CMK (cell line): ENCODE measurements around the gene PPFIA4.

ENCODE experiments used
- DNase-seq: peaks from one replicate; pipeline ENCODE4 v3.0.0-alpha.2; 2010; ENCODE audit warnings: low read depth

The PPFIA4 gene

DNA sequence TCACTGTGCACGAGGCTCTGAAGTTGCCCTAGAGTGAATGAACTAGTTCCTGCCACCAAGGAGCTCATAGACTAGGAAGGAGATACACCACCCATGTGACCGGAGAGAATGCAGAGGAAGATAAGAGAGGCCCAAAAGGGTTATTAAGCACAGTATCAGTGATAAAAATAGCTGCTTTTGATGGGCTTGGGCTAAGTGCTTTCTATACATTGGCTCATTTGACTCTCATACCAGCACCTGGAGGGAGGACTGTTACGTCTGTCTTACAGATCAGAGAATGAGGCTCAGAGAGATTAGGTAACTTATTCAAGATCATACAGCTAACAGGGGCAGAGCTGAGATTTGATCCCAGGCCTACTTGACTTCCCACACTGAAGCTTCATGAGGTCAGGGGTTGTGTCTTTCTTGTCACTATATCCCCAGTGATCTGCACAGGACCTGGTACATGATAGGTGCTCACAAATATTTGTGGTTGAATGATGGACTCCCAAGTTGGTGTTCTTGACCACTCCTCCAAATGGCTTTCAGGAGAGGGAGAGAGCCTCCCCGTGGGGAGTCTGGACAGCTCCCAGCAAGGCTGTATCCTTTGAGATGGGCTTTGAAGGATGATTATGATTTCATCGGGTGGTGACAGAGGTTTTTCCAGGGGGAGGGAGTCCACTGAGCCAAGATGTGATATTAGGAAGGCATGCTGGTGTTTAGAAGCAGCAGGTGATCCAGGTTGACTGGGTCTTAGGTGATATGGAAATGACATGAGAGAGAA, 14.4 kb downstream of the PPFIA4 start:
- DNase-seq: no peak

DNA sequence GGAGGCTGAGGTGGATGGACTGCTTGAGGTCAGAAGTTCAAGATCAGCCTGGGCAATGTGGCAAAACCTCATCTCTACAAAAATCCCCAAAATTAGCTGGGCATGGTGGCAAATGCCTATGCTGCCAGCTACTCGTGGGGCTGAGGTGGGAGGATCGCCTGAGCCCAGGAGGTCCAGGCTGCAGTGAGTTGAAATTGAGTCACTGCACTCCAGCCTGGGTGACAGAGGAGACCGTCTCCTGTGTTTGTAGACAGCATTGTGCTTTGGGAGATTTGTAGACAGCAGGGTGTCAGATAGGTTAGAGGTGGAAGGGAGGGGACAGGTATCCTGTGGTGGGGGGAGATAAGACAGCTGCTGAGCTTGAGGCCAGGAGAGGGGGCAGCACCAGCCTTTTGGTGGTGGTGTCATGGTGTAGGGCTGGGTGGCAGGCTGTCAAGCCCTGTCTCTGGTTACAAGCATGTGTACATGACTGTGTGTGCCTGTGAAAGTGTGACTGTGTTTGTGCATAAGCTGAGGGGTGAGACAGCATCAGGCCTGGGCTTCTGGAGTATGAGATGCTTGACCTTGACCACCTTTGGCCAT, 15.2 kb downstream of the PPFIA4 start:
- no peak for DNase-seq

DNA sequence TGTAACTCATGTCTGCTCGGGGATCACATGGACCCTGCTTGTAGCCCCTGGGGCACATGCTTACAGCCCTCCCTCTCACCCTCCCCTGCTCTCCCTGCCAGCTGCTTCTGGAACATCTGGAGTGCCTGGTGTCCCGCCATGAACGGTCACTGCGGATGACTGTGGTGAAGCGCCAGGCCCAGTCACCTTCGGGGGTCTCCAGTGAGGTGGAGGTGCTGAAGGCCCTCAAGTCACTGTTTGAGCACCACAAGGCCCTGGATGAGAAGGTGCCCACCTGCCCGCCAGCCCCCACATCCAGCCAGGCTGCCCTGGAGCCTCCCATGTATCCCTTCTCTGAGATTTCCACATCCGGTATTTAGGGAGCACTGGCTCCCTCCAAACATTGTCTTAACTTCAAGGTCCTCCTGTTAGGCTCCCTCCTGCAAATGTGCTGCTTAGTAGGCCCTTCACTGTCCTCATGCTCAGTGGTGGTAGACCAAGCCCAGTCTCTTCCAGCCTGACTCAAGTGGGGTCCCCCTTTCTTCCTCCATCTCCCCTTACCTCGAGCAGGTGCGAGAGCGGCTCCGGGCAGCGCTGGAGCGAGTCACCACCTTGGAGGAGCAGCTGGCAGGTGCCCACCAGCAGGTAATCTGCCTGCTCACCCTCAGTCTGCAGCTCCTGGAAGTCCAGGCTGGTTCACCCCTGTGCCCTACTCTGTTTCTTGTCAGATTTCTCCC, 17.7 kb downstream of the PPFIA4 start:
- DNase-seq: no peak

DNA sequence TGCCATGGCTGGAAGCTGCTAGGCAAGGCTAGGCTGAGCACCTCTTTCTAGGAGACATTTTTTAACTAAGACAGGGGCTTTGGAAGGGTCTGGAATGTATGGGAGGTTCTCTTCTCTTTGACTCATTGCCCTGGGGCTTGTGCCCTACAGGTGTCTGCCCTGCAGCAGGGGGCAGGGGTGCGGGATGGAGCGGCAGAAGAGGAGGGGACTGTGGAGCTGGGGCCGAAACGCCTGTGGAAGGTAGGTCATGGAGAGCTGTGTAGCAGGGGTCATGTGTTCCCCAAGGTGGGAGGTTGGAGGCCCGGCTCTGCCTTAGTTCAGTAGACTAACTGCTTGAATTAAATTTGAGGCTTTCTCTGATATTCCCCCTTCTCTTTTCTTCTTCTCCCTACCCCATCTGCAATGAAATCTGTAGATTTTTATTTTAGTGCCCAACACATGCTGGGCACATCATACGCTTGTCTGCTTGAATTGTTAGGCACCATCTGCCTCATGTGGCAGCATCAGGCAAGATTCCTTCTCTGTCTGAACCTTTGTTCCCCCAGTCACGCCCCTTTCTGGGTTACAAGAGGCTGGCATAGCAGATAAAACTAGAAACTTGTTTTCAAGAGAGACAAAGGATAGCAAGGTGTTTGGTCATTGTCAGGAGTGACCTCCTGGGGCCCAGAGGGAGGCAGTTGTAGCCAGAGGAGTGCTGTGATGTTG, 18.4 kb downstream of the PPFIA4 start:
- no peak for DNase-seq

DNA sequence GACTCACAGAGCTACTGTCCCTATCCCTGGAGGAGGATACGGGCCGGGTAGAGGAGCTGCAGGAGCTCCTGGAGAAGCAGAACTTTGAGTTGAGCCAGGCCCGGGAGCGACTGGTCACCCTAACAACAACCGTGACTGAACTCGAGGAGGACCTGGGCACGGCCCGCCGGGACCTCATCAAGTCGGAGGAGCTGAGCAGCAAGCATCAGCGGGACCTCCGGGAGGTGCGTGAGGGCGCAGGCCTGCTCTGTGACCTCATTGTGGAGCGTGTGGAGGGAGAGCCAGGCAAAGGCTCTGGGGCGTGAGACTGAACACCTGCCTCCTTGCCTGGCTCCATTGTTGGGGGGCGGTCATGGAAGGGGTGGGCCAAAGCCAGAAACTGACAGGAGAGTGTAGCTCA, 19.0 kb downstream of the PPFIA4 start:
- no peak for DNase-seq

DNA sequence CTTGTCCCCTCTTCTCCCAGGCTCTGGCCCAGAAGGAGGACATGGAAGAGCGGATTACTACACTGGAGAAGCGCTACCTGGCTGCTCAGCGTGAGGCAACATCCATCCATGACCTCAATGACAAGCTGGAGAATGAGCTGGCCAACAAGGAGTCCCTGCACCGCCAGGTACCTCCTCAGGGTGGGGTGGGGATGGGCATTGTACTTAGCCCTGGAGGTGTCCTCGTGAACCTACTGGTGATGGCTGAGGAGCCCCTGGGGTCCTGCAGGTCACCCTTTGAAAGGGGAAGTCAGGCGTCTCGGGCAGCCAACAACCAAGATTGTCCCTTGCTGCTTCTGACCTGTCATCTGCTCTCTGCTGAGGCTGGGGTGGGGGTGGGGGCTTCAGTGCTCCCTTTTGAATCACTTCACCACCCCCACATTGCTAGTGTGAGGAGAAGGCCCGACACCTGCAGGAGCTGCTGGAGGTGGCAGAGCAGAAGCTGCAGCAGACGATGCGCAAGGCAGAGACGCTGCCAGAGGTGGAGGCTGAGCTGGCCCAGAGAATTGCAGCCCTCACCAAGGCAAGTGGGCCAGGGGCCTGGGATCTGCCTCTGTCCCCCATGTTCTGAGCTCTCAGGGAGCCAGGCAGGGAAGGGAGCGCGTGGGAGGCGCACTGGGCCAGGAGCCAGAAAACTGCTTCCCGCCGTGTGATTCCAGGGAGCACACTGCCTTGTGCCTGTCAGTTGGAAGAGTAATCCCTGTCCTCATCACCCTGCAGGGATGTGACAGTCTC, 19.7 kb downstream of the PPFIA4 start:
- no peak for DNase-seq

DNA sequence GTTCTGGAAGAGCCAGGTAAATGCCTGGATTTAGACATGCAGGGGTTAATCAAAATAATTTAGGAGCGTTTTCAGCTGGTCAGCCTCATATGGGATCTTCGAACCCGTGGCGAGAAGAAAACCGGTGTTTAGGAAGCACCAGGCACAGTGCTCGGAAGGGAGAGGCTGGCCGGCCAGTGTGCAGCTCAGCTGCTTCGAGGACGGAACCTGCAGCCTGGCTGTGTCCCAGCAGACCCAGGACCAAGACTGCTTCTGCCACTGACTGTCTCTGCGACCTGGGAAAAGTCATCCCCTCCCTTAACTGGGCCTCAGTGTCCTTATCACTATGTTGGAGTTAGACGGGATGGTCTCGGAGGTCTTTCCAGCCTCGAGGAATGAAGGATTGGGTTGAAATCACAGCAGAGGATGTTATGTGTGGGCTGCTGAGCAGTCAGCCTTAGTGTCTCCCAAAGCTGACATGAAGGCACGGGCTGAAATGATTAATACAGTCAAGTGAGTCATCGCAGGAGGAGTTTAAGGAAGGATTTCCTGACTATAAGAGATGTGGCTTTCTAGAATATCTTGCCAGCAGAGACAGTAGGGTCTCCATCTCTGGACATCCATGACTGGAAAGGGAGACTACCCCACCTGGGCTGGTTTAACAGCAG, 20.8 kb downstream of the PPFIA4 start:
- no peak for DNase-seq

DNA sequence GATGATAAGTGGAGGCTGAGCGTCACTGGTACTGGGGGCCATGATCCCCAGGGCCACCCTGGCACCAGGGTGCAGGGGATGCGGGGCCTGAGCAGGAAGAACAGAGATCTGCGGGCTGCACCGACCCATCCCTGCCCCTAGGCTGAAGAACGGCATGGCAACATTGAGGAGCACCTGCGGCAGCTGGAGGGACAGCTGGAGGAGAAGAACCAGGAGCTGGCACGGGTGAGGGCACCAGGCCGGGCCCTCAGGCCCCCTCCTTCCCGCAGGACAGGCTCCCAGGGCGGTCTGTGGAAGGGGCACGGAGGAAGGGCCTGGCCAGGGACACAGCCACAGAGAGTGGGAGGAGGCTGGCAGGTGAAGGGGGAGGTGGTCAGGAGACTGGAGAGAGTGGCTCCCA, 21.8 kb downstream of the PPFIA4 start:
- DNase-seq: no peak

DNA sequence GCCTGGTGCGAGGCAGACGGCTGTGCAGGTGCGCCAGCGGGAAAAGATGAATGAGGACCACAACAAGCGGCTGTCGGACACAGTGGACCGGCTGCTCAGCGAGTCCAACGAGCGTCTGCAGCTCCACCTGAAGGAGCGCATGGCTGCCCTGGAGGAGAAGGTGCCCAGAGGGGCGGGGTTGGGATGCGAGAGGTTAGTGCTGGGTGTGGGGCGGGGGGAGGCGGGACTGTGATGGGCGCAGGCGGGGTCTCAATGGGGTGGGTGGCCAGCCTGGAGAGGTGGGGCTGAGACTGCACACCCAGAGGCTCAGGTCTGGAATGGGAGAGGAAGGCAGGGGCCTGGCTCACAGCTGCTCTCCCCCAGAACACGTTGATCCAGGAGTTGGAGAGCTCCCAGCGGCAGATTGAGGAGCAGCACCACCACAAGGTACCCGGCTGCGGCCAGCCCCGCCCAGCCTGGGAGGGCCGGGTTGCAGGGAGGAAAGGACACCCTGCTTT, 22.3 kb downstream of the PPFIA4 start:
- no peak for DNase-seq

DNA sequence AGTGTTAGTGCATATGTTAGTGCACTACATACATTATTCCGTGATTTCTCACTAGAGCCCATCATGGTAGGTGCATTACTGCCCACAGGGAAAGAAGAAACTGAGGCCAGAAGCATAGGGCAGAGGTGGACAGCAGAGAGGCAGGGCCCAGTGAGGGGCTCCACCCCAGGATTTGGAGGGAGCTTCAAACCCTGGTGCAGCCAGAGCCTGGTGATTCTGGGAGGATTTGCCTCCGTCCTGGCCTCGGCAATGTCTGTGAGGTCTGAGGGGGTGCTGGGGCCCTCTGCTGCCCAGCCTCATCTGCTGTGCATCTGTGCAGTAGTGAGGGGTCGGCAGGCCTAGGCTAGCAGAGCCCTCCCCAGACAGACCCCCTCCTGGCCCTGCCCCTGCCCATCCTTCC, 22.8 kb downstream of the PPFIA4 start:
- no peak for DNase-seq

DNA sequence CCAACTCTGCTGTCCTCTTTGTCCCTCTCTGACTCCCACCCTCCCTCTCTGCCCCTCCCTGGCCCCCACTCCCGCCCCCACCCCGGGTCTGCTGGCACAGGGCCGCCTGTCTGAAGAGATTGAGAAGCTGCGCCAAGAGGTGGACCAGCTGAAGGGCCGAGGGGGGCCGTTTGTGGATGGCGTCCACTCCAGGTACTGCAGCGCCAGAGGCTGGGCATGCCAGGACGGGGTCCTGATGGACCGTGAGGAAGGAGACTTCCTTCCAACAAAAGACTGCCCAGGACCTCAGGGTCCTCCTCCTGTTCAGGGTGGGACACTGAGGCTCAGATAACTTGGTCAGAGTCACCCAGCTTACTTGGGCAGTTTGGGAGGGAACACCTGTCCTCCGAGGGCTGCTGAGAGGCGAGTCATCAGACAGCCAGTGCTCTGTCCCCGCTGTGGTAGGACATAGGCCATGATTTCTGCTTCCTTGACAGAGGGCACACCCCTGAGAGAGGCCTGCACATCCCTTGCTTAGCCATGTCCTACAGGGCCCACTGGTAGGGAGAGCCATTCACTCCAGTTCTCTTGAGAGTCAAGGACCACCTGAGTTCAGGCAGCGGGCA, 23.4 kb downstream of the PPFIA4 start:
- no peak for DNase-seq

DNA sequence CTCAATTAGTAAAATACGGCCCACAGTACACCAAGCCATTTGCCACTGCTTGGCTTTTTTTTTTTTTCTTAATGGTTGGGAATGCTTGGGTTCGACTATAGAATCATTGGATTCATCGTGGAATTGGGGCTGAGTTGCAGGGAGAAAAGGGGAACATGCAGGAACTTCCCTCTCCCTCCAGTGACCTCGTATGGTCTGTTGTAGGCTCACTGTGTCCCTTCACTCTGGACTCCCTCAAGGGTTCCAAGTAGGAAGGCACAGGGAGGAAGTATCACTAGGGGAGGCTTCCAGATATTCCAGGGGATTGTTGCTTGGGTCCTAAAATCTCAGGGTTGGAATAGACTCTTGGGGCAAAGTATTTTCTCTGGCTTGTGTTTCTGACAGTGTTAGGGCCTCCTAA, 24.5 kb downstream of the PPFIA4 start:
- DNase-seq: no peak

DNA sequence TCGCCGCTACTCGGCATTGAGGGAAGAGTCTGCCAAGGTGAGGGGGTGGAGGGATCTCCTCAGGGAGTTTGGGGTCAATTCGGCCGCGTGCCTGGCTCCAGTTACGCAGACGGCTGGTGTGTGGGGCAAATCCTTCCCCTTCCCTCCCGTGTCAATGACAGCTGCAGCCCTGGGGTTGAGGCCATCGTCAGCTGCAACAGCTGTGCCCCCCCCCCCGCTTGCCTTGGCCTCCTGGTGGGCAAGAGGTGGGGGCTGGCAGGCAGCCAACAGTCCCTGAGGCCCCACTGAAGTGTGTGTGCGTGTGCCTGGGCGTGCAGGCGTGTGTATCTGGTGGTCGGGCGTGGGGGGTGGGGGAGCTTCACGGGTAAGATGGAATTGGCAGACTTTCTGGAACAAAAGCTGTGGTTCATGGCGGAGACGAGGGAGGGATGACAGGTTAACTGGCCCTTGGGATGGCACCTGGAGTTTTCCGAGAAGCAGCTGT, 25.6 kb downstream of the PPFIA4 start:
- DNase-seq: no peak

DNA sequence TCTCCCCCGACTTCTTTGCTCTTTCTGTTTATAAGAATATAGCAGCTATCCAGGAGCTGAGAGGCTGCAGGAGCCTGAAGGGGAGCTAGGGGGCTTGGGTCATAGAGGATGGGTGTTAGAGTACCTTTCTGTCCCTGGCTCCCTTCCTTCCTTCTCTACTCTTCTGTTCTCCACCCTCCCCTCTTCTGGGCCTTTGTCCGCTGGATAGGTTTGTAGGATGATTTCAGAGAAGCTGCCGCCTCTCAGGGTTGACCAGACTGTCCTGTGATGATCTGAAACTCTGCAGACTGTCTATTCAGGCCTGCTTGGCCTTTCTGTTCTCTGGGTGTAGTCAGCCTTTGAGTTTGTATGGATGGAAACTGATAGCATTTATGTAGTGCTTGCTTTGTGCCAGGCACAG, 26.3 kb downstream of the PPFIA4 start:
- DNase-seq: no peak

DNA sequence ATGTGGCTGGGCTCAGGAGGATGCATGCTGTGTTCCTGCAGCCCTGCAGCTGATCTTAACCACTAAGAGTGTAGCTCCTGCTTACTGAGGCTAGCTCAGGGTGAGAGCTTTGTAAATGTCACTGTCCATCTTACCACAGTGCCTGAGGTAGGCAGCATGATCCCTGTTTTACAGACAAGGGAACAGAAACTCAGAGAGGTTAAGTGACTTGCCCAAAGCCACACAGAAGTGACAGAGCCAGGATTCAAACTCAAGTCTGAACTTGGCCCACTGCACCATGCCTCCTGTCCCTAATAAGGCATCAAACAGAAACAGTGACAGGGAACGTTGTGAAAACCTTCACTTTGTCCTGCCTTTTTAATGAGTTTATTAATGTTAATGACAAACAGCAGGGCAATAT, 27.9 kb downstream of the PPFIA4 start:
- DNase-seq: no peak

DNA sequence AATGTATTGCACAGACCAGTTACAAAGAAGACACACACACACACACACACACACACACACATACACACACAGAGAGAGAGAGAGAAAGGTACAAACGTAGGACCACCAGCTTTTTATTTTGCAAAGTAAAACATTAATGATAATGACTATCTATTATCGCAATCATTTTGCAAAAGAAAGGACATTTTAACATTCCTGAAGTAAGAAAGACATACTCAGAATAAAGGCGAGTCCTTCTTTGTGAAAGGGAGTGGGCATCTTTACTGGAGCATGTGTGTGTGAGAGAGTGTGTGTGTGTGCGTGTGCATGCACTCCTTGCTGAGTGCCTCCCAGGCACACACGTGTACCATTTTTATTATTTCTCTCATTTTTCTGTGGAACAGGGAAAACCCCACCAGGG, 28.4 kb downstream of the PPFIA4 start:
- DNase-seq: no peak

DNA sequence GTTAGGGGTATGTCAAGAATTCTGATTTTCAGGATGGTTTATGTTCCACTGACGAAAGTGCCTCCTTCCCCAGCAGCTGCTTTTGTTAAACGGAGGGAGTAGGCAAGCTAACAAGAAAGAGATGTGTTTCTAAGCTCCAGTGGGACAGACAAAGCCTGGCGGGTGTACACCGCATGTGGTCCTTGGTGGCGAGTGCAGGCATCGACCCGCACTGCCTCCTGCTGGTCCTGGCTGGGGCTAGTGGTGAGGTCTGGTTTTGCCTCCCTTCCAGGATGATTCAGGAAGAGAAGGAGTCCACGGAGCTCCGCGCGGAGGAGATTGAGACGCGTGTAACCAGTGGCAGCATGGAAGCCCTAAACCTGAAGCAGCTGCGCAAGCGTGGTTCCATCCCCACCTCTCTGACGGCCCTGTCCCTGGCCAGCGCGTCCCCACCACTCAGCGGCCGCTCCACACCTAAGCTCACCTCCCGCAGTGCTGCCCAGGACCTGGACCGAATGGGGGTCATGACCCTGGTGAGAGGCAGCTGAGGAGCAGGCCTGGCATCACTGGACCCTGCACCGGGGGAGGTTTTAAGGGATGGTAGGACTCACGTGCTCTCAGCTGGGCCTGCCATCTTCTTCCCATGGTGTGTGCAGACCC, 29.0 kb downstream of the PPFIA4 start:
- DNase-seq: no peak

DNA sequence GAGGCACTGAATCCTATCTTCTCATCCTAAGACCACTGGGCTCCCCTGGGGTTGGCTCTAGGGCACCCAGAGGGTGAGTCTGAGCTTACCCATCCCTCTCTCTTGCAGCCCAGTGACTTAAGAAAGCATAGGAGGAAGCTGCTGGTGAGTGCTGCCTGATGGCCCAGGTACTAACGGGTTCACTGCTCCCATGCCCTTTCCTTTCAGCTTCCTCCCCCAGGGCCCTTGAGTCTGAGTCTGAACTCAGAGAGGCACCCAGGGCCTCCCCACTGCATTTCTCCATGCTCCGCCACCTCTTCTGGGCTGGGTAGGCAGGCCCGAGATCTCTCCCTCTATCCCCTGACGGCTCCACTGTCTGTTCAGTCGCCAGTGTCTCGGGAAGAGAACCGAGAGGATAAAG, 29.7 kb downstream of the PPFIA4 start:
- DNase-seq: no peak

DNA sequence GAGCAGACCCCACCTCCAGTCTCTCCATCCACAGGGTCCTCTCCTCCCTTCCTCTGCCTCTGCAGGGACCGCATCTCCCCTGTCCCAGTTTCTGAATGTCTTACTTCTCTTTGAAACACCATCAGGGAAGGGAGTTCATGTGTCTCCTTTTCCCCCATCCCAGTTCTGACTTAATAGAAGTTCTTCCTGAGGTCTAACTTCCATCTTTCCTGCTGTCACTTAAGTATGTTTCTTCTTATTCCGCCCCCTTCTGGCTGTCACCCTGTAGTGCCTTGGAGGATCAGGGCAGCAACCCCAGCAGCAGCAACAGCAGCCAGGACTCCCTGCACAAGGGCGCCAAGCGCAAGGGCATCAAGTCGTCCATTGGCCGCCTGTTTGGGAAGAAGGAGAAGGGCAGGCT, 30.2 kb downstream of the PPFIA4 start:
- DNase-seq: no peak
